ENCODE results near the gene TRIM62.

DNA sequence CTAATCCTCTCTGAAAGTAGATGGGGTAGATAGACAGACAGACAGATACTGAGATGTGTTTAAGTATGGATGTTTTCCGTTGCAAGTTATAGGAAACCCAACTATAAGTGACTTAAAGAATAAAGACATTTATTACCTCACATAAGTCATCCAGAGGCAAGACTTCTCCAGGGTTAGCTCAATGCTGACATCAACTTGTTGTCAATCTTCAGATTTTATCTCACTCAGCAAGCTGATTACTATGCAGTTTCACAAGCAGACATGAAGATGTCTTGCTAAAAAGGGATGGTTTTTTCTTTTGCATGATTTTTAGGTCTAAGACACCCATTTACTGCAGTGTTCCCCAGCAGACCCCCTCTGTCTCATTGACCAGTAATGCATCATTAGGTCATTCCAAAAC, 43.7 kb upstream of the TRIM62 start:
- no peak for TF ChIP-seq POLR2A (IDR thresholded peaks at IDR 0.05)
- TF ChIP-seq, protein P1, sequence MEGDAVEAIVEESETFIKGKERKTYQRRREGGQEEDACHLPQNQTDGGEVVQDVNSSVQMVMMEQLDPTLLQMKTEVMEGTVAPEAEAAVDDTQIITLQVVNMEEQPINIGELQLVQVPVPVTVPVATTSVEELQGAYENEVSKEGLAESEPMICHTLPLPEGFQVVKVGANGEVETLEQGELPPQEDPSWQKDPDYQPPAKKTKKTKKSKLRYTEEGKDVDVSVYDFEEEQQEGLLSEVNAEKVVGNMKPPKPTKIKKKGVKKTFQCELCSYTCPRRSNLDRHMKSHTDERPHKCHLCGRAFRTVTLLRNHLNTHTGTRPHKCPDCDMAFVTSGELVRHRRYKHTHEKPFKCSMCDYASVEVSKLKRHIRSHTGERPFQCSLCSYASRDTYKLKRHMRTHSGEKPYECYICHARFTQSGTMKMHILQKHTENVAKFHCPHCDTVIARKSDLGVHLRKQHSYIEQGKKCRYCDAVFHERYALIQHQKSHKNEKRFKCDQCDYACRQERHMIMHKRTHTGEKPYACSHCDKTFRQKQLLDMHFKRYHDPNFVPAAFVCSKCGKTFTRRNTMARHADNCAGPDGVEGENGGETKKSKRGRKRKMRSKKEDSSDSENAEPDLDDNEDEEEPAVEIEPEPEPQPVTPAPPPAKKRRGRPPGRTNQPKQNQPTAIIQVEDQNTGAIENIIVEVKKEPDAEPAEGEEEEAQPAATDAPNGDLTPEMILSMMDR (IDR thresholded peaks at IDR 0.05): no peak
